HG02970 (cell line): ENCODE measurements around the gene MT1F.

Experiments
- ATAC-seq: cut with Tn5 transposase; IDR thresholded peaks from one replicate; pipeline ENCODE4 v1.9.1; 2021; ENCODE audit warnings: mild to moderate bottlenecking, moderate library complexity, moderate number of reproducible peaks; ENCODE audit not compliant: unreplicated experiment, low FRiP score

The MT1F gene

GRCh38 chr16:56625140-56625942, 32.4 kb upstream of the MT1F start, which contains the start of gene MT1E:
TSS of gene MT1E (plus strand) at chr16:56625781. CDS start at chr16:56625852, 71 bp downstream.
- no peak for ATAC-seq

- no peak for ATAC-seq
Observed at GRCh38 chr16:56625943-56626654, 31.7 kb upstream of the MT1F start.

DNA sequence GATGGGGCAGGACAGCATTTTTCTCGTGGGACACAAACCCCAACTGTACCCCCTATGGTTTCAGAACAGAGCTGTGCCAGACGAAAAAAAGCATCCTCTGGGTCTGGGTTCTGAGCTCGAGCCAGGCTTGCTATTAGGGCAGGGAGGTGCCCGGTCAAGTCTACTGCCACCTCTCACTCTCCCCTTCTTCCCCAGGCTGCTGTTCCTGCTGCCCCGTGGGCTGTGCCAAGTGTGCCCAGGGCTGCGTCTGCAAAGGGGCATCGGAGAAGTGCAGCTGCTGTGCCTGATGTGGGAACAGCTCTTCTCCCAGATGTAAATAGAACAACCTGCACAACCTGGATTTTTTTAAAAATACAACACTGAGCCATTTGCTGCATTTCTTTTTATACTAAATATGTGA, 31.1 kb upstream of the MT1F start:
- ATAC-seq, result no peak

DNA sequence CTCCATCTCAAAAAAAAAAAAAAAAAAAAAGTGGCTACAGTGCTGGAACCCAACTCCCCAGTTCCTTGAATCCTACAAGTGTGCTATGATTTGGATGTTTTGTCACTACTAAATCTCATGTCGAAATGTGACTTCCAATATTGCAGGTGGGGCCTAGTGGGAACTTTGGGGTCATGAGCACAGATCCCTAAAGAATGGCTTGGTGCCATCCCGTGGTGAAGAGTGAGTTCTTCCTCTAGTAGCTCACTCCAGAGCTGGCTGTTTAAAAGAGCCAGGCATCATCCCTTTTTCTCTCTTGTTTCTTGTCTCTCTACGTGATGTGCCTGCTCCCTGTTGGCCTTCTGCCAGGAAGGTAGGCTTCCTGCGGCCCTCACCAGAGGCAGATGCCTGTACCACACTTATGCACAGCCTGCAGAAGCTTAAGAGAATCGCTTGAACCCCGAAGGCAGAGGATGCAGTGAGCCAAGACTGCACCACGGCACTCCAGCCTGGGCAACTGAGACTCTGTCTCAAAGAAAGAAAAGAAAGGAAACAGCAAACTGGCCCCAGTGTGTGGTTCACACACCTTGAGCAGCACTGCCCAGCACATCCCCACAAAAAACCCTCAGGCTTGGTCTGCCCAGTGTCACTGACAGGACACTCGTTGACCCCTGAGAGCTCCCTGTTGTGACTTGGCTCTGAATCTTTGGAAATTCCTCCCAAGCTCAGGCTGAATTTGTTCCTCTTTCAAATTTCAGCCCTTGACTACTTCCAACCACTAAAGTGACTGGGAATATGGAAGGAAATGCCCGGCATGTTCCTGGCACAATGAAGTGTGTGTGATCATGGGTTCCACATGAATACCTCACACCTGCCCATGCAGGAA, 29.0 kb upstream of the MT1F start:
- no peak for ATAC-seq

DNA sequence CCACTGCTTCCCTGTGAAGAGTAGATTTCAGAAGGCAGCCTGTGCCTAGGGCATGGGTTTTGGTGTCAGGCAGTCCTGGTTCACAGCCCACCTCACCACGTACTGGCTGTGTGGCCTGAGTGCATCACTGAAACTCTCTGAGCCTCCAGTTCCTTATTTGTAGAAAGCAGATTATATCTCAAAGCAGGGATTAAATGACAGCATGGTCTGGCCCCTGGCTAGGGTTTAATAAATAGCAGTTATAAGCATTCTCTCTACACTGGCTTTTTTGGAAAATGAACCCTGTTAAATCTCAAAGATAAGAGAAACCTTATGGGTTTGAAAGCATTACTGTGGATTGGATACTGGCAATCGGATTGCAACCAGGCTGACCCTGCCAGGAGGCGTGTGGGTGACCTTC, 28.2 kb upstream of the MT1F start:
- ATAC-seq, result no peak

GRCh38 chr16:56630134-56630533, 27.6 kb upstream of the MT1F start:
- no peak for ATAC-seq

GRCh38 chr16:56631197-56631596, 26.6 kb upstream of the MT1F start:
- no peak for ATAC-seq

DNA sequence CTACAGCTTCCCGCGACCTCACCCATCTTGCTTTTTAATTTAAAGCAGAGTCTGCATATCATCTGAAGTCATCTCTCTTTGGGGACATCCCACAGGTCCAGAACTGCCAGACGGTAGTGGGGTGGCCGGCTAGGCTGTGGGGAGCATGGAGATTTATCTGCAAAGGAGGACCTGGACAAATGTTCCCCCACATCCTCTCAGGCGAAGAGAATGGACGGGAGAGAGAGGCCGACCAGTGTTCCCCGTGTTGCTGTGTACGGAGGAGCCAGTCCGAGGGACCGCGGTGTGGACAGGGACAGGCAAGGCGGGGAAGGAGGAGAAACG, 26.0 kb upstream of the MT1F start:
- ATAC-seq, result no peak

- ATAC-seq, result no peak
Observed at GRCh38 chr16:56632156-56632847, 25.5 kb upstream of the MT1F start, which contains the start of gene MT1M. TSS of gene MT1M (plus strand) at chr16:56632659. CDS start at chr16:56632732, 73 bp downstream.

GRCh38 chr16:56632848-56633365, 24.9 kb upstream of the MT1F start:
- no peak for ATAC-seq

GRCh38 chr16:56633535-56633934, 24.2 kb upstream of the MT1F start:
- no peak for ATAC-seq

DNA sequence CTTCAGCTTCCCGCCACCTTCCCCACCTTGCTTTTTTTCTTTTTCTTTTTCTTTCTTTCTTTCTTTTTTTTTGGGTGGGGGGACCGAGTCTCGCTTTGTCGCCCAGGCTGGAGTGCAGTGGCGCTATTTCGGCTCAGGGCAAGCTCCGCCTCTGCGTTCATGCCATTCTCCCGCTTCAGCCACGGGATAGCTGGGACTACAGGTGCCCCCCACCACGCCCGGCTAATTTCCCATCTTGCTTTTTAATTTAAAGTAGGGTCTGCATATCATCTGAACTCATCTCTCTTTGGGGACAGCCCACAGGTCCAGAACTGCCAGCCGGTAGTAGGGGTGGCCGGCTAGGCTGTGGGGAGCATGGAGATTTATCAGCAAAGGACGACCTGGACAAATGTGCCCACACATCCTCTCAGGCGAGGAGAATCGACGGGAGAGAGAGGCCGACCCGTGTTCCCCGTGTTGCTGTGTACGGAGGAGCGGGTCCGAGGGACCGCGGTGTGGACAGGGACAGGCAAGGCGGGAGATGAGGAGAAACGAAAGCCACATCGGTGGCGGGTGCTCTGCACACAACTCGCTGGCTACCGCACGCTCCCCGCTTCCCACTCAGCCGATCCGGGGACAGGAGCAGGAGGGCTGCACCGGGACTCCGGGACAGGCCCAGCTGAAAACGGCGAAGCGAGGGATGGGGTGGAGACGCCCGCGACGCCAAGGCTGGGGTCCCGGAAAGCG, 22.9 kb upstream of the MT1F start:
- ATAC-seq, result no peak

DNA sequence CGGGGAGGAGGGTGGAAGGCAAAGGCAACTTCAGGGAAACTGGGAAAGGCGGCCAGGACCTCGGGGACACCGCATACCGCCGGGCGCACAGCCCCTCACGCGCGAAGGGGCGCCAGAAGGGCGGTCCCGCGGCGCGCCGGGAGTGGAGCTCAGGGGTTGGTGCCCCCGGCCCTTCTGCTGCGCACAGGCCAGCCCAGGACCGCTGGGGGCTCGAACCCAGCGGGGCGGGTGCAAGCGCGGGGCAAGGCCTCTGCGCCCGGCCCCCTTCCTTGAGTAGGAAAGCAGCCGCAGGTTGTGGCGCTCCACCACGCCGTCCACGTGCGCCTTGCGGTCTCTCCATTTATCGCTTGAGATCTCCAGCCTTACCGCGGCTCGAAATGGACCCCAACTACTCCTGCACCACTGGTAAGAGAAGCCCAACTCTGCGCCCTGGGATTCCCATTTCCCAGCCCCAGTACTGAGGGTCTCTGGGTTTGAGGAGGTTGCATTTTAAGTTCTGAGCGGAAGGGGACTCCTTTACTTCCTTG, 22.3 kb upstream of the MT1F start:
- ATAC-seq, result no peak

DNA sequence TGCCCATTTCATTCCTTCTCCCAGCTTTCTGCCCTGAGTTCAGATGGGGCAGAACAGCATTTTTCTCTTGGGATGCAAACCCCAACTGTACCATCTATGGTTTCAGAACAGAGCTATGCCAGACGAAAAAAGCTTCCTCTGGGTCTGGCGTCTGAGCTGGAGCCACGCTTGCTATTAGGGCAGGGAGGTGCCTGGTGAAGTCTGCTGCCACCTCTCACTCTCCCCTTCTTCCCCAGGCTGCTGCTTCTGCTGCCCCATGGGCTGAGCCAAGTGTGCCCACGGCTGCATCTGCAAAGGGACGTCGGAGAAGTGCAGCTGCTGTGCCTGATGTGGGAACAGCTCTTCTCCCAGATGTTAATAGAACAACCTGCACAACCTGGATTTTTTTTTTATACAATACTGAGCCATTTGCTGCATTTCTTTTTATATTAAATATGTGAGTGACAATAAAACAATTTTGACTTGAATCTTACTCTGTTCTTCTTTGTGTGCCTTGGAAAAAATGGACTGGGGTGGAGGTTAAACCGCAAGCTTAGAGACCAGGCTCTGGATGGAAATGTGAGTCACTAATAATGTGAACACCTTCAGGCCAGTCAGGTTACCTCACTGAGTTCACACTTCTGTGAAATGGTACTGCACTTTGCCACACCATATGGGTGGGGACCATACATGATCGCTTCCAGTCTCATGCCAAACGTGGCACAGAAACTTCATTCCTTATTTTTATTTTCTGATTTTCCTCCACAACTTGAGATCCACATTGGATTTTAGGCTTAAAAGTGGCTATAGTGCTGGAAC, 20.9 kb upstream of the MT1F start:
- no peak for ATAC-seq

- no peak for ATAC-seq
Observed at GRCh38 chr16:56637814-56638750, 19.7 kb upstream of the MT1F start, which contains the start of gene MT1A. TSS of gene MT1A (plus strand) at chr16:56638666. CDS start at chr16:56638739, 73 bp downstream.

DNA sequence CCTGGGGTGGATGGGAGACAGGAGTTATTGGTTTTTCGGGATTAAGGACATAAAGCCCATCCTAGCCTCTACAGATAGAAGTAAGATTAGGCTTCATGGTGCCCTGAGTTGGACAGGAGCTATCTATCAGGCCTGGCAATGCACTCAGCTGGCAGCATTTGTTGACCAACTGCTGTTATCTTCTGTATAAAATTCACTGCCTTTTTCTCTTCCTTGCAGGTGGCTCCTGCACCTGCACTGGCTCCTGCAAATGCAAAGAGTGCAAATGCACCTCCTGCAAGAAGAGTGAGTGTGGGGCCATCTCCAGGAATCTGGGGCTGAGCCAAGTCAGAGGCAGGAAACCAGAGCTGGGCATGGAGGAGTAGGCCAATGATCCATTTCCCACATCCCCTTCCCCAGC, 18.7 kb upstream of the MT1F start:
- ATAC-seq, result no peak

- no peak for ATAC-seq
Observed at GRCh38 chr16:56640076-56640475, 17.7 kb upstream of the MT1F start.
